MCF 10A (cell line): ENCODE data around the gene CCDC57. TPM values are rescaled to one million over a fixed set of nuclear protein-coding genes. Genes with fewer than 3 reads are reported as not detected.
"Not testable (repeated sequence)": the region's sequence is repeated elsewhere in the genome, so short reads cannot be mapped to it uniquely, and the experiment has no call there.

Source experiments
- BruUV-seq: library from RNA; stranded (reverse); fragments of 400-500 nt; replicated peaks from 2 replicates; lab custom pipeline; 2021; lab: Mats Ljungman, UMichigan
- CTCF ChIA-PET: fragments of 300-600 bp; sonication (Branson Sonifier 250); formaldehyde crosslinking; extraction: SDS; loops from one replicate; lab custom pipeline; 2021; ENCODE audit warnings: antibody characterized with exemption, inconsistent platforms; lab: Yijun Ruan, JAX
- POLR2A ChIA-PET: fragments of 300-600, 350-650 bp; sonication (Branson Sonifier 250); formaldehyde crosslinking; extraction: SDS; loops from one replicate; lab custom pipeline; 2020; ENCODE audit warnings: antibody characterized with exemption, inconsistent platforms; lab: Yijun Ruan, JAX
- DNase-seq: peaks from one replicate; pipeline ENCODE4 v3.0.0-alpha.2; 2018; ENCODE audit not compliant: unreplicated experiment
- H3K27ac Mint-ChIP-seq: one replicate; pipeline ENCODE4 v1.8.0; 2022; ENCODE audit warnings: mild to moderate bottlenecking, low read depth, mixed read lengths; ENCODE audit not compliant: unreplicated experiment
- H3K27me3 Mint-ChIP-seq: one replicate; pipeline ENCODE4 v1.8.0; 2022; ENCODE audit warnings: mixed read lengths; ENCODE audit not compliant: insufficient read depth, unreplicated experiment
- H3K36me3 Mint-ChIP-seq: one replicate; pipeline ENCODE4 v1.8.0; 2022; ENCODE audit warnings: mild to moderate bottlenecking, moderate library complexity, mixed read lengths; ENCODE audit not compliant: insufficient read depth, unreplicated experiment
- H3K4me1 Mint-ChIP-seq: one replicate; pipeline ENCODE4 v1.8.0; 2022; ENCODE audit warnings: mixed read lengths; ENCODE audit not compliant: insufficient read depth, unreplicated experiment
- H3K4me3 Mint-ChIP-seq: one replicate; pipeline ENCODE4 v1.8.0; 2022; ENCODE audit warnings: mild to moderate bottlenecking, moderate library complexity, mixed read lengths; ENCODE audit not compliant: unreplicated experiment
- H3K9me3 Mint-ChIP-seq: one replicate; pipeline ENCODE4 v1.8.0; 2022; ENCODE audit warnings: mixed read lengths; ENCODE audit not compliant: unreplicated experiment
- intact Hi-C: fragments of 100-400 bp; cut with micrococcal nuclease; formaldehyde crosslinking; loops from 2 replicates; pipeline ENCODE4 v1.14.1; 2022
- total RNA-seq: library from RNA; stranded (reverse); gene quantifications from 2 replicates; pipeline ENCODE4 v1.2.3, GENCODE V29; 2022
- TF ChIP-seq, protein P1 (sequence below): fragments of 200-600 bp; IDR thresholded peaks from one replicate; pipeline ENCODE4 v1.8.0; 2022; ENCODE audit warnings: antibody characterized with exemption, mild to moderate bottlenecking; ENCODE audit not compliant: unreplicated experiment

The CCDC57 gene
- total RNA-seq, 1 experiment from 2014 or later: 86.8 TPM

- CTCF ChIA-PET: interaction anchor here (0.6 to 1.1 kb wide), 4 partner anchors 10 to 140 kb away, joined by 3 read pairs; partner anchors contain the start of gene DCXR
- Mint-ChIP-seq H3K36me3 (peaks cover 34% of the 10 kb centered on the region), H3K9me3 (no peaks in the 10 kb centered on the region), H3K4me1 (no peaks in the 10 kb centered on the region), H3K4me3 (no peak overlapping the region), H3K27ac (no peak overlapping the region), H3K27me3 (no peaks in the 10 kb centered on the region)
- intact Hi-C loops: no loop called here
- TF ChIP-seq, protein P1, sequence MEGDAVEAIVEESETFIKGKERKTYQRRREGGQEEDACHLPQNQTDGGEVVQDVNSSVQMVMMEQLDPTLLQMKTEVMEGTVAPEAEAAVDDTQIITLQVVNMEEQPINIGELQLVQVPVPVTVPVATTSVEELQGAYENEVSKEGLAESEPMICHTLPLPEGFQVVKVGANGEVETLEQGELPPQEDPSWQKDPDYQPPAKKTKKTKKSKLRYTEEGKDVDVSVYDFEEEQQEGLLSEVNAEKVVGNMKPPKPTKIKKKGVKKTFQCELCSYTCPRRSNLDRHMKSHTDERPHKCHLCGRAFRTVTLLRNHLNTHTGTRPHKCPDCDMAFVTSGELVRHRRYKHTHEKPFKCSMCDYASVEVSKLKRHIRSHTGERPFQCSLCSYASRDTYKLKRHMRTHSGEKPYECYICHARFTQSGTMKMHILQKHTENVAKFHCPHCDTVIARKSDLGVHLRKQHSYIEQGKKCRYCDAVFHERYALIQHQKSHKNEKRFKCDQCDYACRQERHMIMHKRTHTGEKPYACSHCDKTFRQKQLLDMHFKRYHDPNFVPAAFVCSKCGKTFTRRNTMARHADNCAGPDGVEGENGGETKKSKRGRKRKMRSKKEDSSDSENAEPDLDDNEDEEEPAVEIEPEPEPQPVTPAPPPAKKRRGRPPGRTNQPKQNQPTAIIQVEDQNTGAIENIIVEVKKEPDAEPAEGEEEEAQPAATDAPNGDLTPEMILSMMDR: no peak
- no TSS peak for BruUV-seq
- POLR2A ChIA-PET: interaction anchor here (0.7 kb wide), 1 partner anchor 156 kb away, joined by 3 read pairs; no protein-coding TSS in a partner anchor
- DNase-seq: no peak
Observed at GRCh38 chr17:82177761-82178498, 34.7 kb downstream of the CCDC57 start.

DNA sequence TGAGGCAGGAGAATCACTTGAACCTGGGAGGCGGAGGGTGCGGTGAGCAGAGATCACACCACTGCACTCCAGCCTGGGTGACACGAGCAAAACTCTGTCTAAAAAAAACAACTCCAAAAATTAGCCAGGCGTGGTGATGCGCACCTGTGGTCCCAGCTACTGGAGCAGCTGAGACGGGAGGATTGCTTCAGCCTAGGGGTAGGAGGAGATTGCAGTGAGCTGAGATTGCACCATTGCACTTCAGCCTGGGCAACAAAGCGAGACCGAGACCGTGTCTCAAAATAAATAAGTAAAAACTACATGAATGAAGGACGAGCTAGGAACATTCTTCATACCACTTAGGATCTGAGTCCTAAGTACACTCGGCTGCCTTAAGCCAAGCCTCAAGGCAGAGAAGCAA is 35.4 kb downstream of the CCDC57 start:
- POLR2A ChIA-PET: no interaction called here
- Mint-ChIP-seq H3K36me3 (peaks cover 28% of the 10 kb centered on the region), H3K9me3 (no peaks in the 10 kb centered on the region), H3K4me3 (no peak overlapping the region), H3K27me3 (no peaks in the 10 kb centered on the region), H3K4me1 (no peaks in the 10 kb centered on the region), H3K27ac (no peak overlapping the region)
- CTCF ChIA-PET: interaction anchor here (0.6 to 1.1 kb wide), 4 partner anchors 9 to 139 kb away, joined by 3 read pairs; partner anchors contain the start of gene DCXR
- intact Hi-C loops: no loop called here
- TF ChIP-seq, protein P1: no peak
- DNase-seq: no peak
- BruUV-seq: no TSS peak

- ChIA-PET CTCF (interaction anchor here (0.6 kb wide), 1 partner anchor 139 kb away, joined by 3 read pairs; no protein-coding TSS in a partner anchor), POLR2A (no interaction called here)
- H3K9me3 Mint-ChIP-seq: no peaks in the 10 kb centered on the region
- no peaks in the 10 kb centered on the region for H3K27me3 Mint-ChIP-seq
- TF ChIP-seq, protein P1: no peak
- BruUV-seq: no TSS peak
- intact Hi-C loops: no loop called here
- H3K27ac Mint-ChIP-seq: no peak overlapping the region
- no peak overlapping the region for H3K4me3 Mint-ChIP-seq
- no peak for DNase-seq
- no peaks in the 10 kb centered on the region for H3K4me1 Mint-ChIP-seq
- peaks cover 23% of the 10 kb centered on the region for H3K36me3 Mint-ChIP-seq
Observed at GRCh38 chr17:82175951-82176350, 36.7 kb downstream of the CCDC57 start.

DNA sequence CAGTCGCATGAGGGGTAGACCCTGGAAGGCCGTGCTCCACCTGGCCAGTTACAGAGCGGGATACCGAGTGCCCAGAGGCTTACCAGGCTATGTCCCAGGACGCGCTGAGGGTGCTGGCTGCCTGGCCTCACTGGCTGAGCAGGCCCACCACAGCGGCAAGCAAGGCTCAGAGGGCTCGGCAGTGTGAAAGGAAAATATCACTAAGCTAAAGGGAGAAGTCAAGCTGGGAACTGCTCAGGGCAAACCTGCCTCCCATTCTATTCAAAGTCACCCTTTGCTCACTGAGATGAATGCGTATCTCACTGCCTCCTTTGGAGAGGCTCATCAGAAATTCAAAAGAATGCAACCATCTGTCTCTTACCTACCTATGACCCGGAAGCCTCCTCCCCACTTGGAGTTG is 37.4 kb downstream of the CCDC57 start:
- Mint-ChIP-seq H3K4me3 (no peak overlapping the region), H3K27ac (no peak overlapping the region), H3K36me3 (peaks cover 28% of the 10 kb centered on the region), H3K9me3 (no peaks in the 10 kb centered on the region), H3K27me3 (no peaks in the 10 kb centered on the region), H3K4me1 (no peaks in the 10 kb centered on the region)
- no peak for DNase-seq
- ChIA-PET POLR2A (no interaction called here), CTCF (no interaction called here)
- BruUV-seq: no TSS peak
- intact Hi-C loops: no loop called here
- TF ChIP-seq, protein P1: no peak

- H3K27me3 Mint-ChIP-seq, CTCF ChIA-PET, DNase-seq, H3K4me3 Mint-ChIP-seq, H3K27ac Mint-ChIP-seq, BruUV-seq, POLR2A ChIA-PET, intact Hi-C loops, H3K9me3 Mint-ChIP-seq, H3K4me1 Mint-ChIP-seq: not testable (repeated sequence)
- peaks cover 38% of the 10 kb centered on the region for H3K36me3 Mint-ChIP-seq
Observed at GRCh38 chr17:82174042-82174857, 38.4 kb downstream of the CCDC57 start.
